Activated CD8-positive, alpha-beta T cell treated with anti-CD3 and anti-CD28 coated beads, Interleukin-2, amount 10 ng/mL, durations not matched to agents 7 days and 5 days (primary cell): ENCODE measurements around the gene MIEF1. TPM values are rescaled to one million over a fixed set of nuclear protein-coding genes. Genes with fewer than 3 reads are reported as not detected.

ENCODE experiments used
- ATAC-seq: fragments of 150-1000 bp; cut with Tn5 transposase; one replicate; pipeline ENCODE4 v1.10.0; 2021; ENCODE audit warnings: moderate library complexity
- CTCF ChIA-PET: fragments of 350-600 bp; sonication (Branson Sonifier 250); formaldehyde crosslinking; loops from one replicate; lab custom pipeline; 2021; ENCODE audit warnings: antibody characterized with exemption; lab: Charles Lee
- POLR2A ChIA-PET: fragments of 350-600 bp; sonication (Branson Sonifier 250); formaldehyde crosslinking; loops from one replicate; lab custom pipeline; 2021; ENCODE audit warnings: antibody characterized with exemption; lab: Charles Lee
- DNase-seq: peaks from one replicate; pipeline ENCODE4 v3.0.0-alpha.2; 2020
- H3K27ac Mint-ChIP-seq: one replicate; pipeline ENCODE4 v1.8.0; 2021; ENCODE audit warnings: mild to moderate bottlenecking, mixed read lengths
- H3K27me3 Mint-ChIP-seq: one replicate; pipeline ENCODE4 v1.8.0; 2021; ENCODE audit warnings: low read depth, mixed read lengths
- H3K36me3 Mint-ChIP-seq: one replicate; pipeline ENCODE4 v1.8.0; 2021; ENCODE audit warnings: low read depth, mixed read lengths
- H3K4me1 Mint-ChIP-seq: one replicate; pipeline ENCODE4 v1.8.0; 2021; ENCODE audit warnings: low read depth, mixed read lengths
- H3K4me3 Mint-ChIP-seq: one replicate; pipeline ENCODE4 v1.8.0; 2021; ENCODE audit warnings: mild to moderate bottlenecking, mixed read lengths
- H3K9me3 Mint-ChIP-seq: one replicate; pipeline ENCODE4 v1.8.0; 2022; ENCODE audit warnings: mixed read lengths; ENCODE audit not compliant: insufficient read depth
- total RNA-seq, 2 experiments: library from RNA; stranded (reverse); gene quantifications; one replicate each; pipeline ENCODE4 v1.2.3, GENCODE V29; 2021

The MIEF1 gene
- total RNA-seq, 2 experiments from 2014 or later: 37.9 to 38.2 TPM

DNA sequence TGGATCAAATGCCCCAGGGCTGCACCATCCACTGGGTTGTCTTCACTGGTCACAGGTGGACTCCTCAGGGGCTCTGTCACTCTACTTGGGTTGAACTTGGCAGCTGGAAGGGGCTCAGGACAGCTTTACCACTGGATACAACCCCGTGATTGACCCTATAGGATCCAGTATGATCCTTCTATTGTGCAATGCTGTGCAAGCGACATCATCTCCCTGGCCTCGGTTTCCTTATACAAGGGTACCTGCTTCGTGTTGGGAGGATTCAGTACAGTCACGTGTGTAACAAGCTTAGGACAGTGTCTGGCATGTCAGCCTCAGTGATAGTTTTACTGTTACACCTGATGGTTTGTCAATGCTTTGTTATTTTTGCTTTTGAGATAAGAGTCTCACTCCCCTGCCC is 20.5 kb upstream of the MIEF1 start:
- H3K36me3 Mint-ChIP-seq: no peaks in the 10 kb centered on the region
- no peaks in the 10 kb centered on the region for H3K4me1 Mint-ChIP-seq
- DNase-seq (no peak), ATAC-seq (no peak)
- ChIA-PET CTCF (interaction anchor here (1.6 kb wide), 1 partner anchor 162 kb away, joined by 3 read pairs; the partner anchor contains the start of gene RPL3), POLR2A (no interaction called here)
- no peaks in the 10 kb centered on the region for H3K9me3 Mint-ChIP-seq
- H3K27ac Mint-ChIP-seq: no peak overlapping the region
- H3K4me3 Mint-ChIP-seq: no peak overlapping the region
- no peaks in the 10 kb centered on the region for H3K27me3 Mint-ChIP-seq

DNA sequence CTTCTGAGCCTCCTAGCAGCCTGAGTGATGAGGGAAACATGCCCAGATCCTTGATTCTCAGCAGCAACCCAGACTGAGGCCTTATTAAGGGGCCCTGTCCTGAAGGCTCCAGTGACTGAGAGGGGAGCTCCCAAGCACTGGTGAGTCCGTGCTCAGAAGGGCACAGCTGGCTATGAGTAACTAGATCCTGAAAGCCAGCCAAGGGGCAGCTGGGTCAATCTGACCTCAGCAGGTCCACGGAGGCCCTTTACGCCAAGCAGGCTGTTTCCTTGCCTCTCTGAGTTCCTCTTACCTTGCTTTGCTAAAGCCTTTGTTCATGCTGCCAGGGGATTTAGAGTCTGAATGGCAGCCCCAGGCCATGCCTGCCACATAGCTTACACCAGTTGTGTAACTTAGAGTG is 19.3 kb upstream of the MIEF1 start:
- no peaks in the 10 kb centered on the region for H3K4me1 Mint-ChIP-seq
- no peaks in the 10 kb centered on the region for H3K27me3 Mint-ChIP-seq
- ChIA-PET POLR2A (interaction anchor here (1.5 kb wide), 1 partner anchor 37 kb away, joined by 6 read pairs; the partner anchor contains the start of gene ATF4), CTCF (interaction anchor here (1.0 to 3.3 kb wide), 5 partner anchors 10 to 163 kb away, joined by 3 to 12 read pairs (median 3); partner anchors contain the start of gene RPL3)
- DNase-seq (no peak), ATAC-seq (no peak)
- H3K36me3 Mint-ChIP-seq: peaks cover 1% of the 10 kb centered on the region
- H3K9me3 Mint-ChIP-seq: no peaks in the 10 kb centered on the region
- H3K27ac Mint-ChIP-seq: no peak overlapping the region
- H3K4me3 Mint-ChIP-seq: no peak overlapping the region

DNA sequence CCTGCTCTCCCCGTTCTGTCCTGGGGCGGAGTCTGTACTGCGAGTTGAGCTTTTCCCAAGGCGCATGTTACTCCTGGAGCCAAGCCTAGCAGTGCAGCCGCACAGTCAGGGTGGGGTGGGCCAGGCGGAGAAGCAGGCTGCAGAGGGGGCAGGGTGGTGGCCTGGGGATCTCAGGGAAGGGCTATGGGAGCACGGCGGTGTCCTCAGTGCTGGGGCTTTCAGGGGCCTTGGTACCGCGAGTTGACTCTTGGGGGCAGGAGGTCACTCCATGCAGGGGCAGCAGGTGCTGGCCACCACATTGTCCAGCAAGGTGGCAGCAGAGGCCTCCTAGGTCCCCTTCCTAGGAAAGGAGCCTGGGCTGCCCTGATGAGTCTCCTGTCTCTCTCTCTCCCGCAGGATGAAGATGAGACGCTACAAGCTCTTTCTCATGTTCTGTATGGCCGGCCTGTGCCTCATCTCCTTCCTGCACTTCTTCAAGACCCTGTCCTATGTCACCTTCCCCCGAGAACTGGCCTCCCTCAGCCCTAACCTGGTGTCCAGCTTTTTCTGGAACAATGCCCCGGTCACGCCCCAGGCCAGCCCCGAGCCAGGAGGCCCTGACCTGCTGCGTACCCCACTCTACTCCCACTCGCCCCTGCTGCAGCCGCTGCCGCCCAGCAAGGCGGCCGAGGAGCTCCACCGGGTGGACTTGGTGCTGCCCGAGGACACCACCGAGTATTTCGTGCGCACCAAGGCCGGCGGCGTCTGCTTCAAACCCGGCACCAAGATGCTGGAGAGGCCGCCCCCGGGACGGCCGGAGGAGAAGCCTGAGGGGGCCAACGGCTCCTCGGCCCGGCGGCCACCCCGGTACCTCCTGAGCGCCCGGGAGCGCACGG is 14.9 kb upstream of the MIEF1 start:
- ChIA-PET CTCF (interaction anchor here (0.9 kb wide), 1 partner anchor 9 kb away, joined by 4 read pairs; no protein-coding TSS in a partner anchor), POLR2A (no interaction called here)
- H3K36me3 Mint-ChIP-seq: peaks cover 5% of the 10 kb centered on the region
- ATAC-seq (no peak), DNase-seq (no peak)
- H3K9me3 Mint-ChIP-seq: no peaks in the 10 kb centered on the region
- no peaks in the 10 kb centered on the region for H3K27me3 Mint-ChIP-seq
- peaks cover 24% of the 10 kb centered on the region for H3K4me1 Mint-ChIP-seq
- no peak overlapping the region for H3K27ac Mint-ChIP-seq
- H3K4me3 Mint-ChIP-seq: no peak overlapping the region

DNA sequence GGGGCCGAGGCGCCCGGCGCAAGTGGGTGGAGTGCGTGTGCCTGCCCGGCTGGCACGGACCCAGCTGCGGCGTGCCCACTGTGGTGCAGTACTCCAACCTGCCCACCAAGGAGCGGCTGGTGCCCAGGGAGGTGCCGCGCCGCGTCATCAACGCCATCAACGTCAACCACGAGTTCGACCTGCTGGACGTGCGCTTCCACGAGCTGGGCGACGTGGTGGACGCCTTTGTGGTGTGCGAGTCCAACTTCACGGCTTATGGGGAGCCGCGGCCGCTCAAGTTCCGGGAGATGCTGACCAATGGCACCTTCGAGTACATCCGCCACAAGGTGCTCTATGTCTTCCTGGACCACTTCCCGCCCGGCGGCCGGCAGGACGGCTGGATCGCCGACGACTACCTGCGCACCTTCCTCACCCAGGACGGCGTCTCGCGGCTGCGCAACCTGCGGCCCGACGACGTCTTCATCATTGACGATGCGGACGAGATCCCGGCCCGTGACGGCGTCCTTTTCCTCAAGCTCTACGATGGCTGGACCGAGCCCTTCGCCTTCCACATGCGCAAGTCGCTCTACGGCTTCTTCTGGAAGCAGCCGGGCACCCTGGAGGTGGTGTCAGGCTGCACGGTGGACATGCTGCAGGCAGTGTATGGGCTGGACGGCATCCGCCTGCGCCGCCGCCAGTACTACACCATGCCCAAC is 14.1 kb upstream of the MIEF1 start:
- DNase-seq: no peak
- H3K36me3 Mint-ChIP-seq: peaks cover 5% of the 10 kb centered on the region
- H3K4me1 Mint-ChIP-seq: peaks cover 24% of the 10 kb centered on the region
- CTCF ChIA-PET: interaction anchor here (0.9 kb wide), 1 partner anchor 8 kb away, joined by 4 read pairs; no protein-coding TSS in a partner anchor
- POLR2A ChIA-PET: no interaction called here
- H3K27me3 Mint-ChIP-seq: no peaks in the 10 kb centered on the region
- H3K4me3 Mint-ChIP-seq: no peak overlapping the region
- no peak for ATAC-seq
- H3K9me3 Mint-ChIP-seq: no peaks in the 10 kb centered on the region
- no peak overlapping the region for H3K27ac Mint-ChIP-seq

DNA sequence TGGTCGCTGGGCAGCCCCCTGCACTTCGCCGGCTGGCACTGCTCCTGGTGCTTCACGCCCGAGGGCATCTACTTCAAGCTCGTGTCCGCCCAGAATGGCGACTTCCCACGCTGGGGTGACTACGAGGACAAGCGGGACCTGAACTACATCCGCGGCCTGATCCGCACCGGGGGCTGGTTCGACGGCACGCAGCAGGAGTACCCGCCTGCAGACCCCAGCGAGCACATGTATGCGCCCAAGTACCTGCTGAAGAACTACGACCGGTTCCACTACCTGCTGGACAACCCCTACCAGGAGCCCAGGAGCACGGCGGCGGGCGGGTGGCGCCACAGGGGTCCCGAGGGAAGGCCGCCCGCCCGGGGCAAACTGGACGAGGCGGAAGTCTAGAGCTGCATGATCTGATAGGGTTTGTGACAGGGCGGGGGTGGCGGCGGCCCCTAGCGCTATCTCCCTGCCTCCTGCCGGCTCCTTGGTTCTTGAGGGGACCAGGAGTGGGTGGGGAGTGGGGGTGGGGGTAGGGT is 13.5 kb upstream of the MIEF1 start:
- peaks cover 28% of the 10 kb centered on the region for H3K4me1 Mint-ChIP-seq
- ChIA-PET CTCF (interaction anchor here (10.2 kb wide), 1 partner anchor 39 kb away, joined by 264 read pairs; no protein-coding TSS in a partner anchor), POLR2A (no interaction called here)
- H3K36me3 Mint-ChIP-seq: peaks cover 5% of the 10 kb centered on the region
- no peak overlapping the region for H3K4me3 Mint-ChIP-seq
- ATAC-seq: no peak
- H3K9me3 Mint-ChIP-seq: no peaks in the 10 kb centered on the region
- no peaks in the 10 kb centered on the region for H3K27me3 Mint-ChIP-seq
- H3K27ac Mint-ChIP-seq: no peak overlapping the region
- no peak for DNase-seq

DNA sequence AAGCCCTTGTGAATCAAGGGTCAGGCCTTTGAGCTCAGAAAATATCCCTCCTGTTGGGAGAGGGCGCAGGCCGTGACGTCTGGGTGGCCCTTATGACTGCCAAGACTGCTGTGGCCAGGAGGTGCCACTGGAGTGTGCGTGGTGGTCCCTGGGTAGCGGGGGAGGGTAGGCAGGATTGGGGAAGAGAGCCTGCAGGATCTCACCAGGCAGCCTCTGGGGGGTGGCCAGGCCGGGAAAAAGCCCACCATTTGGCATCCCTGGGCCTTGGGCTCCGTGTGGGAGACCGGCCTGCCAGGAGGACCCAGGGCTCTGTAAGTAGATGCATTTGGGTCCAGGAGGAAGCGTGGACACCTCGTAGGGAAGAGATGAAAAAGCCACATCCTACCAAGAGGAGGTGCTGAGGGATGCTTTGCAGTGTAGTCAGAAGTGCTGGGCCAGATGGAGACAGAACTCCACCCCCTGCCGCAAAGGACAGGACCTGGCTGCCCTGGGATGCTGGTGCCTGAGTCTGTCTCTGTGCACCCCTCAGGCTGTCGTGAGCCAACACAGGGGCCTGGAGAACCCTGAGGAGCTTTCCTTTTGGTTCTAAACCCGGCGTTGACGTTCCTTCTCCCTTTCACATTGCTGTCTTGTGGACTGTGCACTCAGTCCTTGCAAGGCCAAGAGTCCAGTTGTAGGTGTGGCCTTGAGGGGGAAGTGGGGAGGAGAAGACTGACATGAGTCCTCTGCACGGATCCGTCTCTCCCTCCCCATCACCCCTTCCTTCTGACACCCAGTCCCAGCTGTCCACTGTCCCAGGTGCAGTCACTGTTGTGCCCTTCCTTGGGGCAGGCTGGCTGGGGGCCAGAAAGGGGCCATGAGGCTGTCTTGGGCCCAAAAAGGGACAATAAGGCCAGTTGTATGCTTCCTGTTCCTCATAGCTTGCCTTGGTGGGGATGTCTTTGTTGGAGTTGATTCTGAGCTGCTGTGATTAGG is 12.7 kb upstream of the MIEF1 start:
- peak overlapping the region; percentile 33 for H3K27ac Mint-ChIP-seq

DNA sequence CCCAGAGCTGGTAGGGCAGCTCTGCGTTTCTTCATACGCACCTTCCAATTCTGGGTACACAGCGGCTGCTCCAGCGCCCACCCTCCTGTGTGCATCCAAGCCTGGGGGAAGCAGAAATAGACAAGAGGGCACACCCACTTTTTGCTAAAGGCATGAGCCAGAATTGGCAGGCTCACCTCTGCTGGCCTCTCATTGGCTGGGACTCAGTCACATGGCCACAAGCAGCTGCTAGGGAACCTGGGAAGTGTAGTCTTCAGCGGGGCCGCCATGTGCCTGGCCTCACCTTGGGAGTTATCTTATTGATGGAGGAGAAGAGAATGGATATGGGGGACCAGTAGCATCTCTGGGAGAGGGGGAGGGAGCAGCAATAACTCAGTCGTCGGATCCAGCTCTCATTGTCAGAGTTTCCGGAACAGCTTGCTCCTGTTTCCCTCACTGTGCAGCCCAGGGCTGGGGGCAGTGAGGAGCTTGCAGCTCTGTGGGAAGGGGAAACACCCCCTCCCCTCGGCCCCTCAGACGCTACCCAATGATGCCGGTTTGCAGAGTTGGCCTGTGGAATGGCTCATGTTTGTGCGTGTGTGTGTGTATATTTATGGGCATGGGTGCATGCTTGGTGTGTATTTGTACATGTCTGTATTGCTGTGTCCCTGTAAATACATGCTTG is 11.8 kb upstream of the MIEF1 start:
- CTCF ChIA-PET: interaction anchor here (0.7 to 10.2 kb wide), 11 partner anchors 9 to 534 kb away, joined by 3 to 264 read pairs (median 4); partner anchors contain the start of genes MIEF1 and TAB1
- H3K4me3 Mint-ChIP-seq: peak overlapping the region; percentile 37
- no peaks in the 10 kb centered on the region for H3K9me3 Mint-ChIP-seq
- POLR2A ChIA-PET: interaction anchor here (1.0 to 1.7 kb wide), 6 partner anchors 12 to 172 kb away, joined by 3 to 13 read pairs (median 5); partner anchors contain the start of genes ATF4 and MIEF1
- H3K4me1 Mint-ChIP-seq: peaks cover 39% of the 10 kb centered on the region
- peaks cover 5% of the 10 kb centered on the region for H3K36me3 Mint-ChIP-seq
- DNase-seq (peak; percentile 89), ATAC-seq (peak; percentile 99)
- peak overlapping the region; percentile 33 for H3K27ac Mint-ChIP-seq
- no peaks in the 10 kb centered on the region for H3K27me3 Mint-ChIP-seq

More for the DNA sequence above, 12.7 kb upstream of the MIEF1 start:
- CTCF ChIA-PET: interaction anchor here (0.7 to 10.2 kb wide), 10 partner anchors 9 to 535 kb away, joined by 3 to 264 read pairs (median 6); partner anchors contain the start of genes MIEF1 and TAB1
- POLR2A ChIA-PET: interaction anchor here (1.0 to 1.7 kb wide), 5 partner anchors 13 to 171 kb away, joined by 3 to 13 read pairs (median 6); partner anchors contain the start of genes ATF4 and MIEF1
- Mint-ChIP-seq H3K36me3 (peaks cover 5% of the 10 kb centered on the region), H3K27me3 (no peaks in the 10 kb centered on the region), H3K4me3 (peak overlapping the region; percentile 37), H3K4me1 (peaks cover 31% of the 10 kb centered on the region), H3K9me3 (no peaks in the 10 kb centered on the region)
- DNase-seq: no peak
- no peak for ATAC-seq

DNA sequence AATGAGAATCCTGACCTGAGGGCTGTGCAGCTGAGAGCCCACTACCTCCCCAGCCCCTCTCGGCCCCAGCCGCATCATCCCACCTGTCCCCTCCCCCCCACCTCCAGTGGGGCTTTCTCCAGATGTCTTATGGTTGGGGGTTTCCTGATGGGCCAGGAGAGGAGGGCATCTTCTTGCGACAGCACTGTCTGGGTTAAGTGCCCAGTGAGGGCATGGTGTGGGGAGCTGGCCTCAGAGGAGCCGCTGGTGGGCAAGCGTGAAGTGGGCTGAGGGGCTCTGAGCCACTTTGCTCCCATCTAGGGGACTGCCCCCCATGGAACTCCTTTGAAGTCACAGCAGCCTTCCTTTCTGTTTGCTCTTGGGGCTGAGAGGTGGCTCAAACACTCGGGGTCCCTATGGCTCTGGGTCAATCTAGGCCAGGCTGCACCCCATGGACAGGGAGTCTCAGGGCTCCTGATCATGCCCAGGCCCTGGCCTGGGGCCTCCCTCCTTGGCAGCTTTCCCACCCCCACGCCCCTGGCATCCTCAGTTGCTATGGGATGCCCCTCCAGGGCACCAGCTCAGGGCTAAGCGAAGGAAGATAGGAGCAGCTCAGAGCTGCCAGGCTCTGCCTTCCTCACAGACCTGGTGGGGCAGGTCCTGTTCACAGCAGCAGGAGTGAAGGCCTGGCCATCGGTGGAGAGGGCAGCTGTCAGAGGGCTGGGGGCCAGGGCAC is 11.0 kb upstream of the MIEF1 start:
- no peak for ATAC-seq
- DNase-seq: no peak
- Mint-ChIP-seq H3K27ac (no peak overlapping the region), H3K4me3 (no peak overlapping the region), H3K27me3 (no peaks in the 10 kb centered on the region), H3K4me1 (peaks cover 43% of the 10 kb centered on the region), H3K36me3 (peaks cover 5% of the 10 kb centered on the region), H3K9me3 (no peaks in the 10 kb centered on the region)
- POLR2A ChIA-PET: interaction anchor here (1.0 to 1.7 kb wide), 6 partner anchors 11 to 173 kb away, joined by 3 to 13 read pairs (median 5); partner anchors contain the start of genes ATF4 and MIEF1
- CTCF ChIA-PET: interaction anchor here (1.0 to 10.2 kb wide), 6 partner anchors 25 to 534 kb away, joined by 3 to 264 read pairs (median 8); partner anchors contain the start of gene TAB1

DNA sequence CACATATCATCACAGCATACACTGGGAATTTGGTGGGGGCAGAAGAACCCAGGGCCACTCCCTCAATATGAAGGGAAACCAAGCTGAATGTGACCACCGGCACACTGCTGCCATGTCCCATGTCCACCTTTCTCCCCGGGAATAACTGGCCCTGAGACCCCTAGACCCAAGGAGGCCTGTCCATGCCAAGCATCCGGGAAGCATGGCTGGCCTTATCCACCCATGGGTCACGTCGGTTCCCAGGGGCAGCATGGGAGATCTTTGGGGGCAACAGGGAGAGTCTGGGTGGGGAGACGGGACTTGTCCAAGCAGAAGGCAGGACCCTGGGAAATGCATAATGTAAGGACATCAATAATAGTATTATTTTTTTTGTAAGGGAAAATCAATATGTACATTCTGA is 10.4 kb upstream of the MIEF1 start:
- CTCF ChIA-PET: interaction anchor here (2.2 to 10.2 kb wide), 4 partner anchors 25 to 92 kb away, joined by 8 to 264 read pairs (median 37); partner anchors contain the start of gene TAB1
- POLR2A ChIA-PET: interaction anchor here (0.6 to 1.1 kb wide), 2 partner anchors 31 to 37 kb away, joined by 3 read pairs; no protein-coding TSS in a partner anchor
- H3K27ac Mint-ChIP-seq: no peak overlapping the region
- H3K36me3 Mint-ChIP-seq: peaks cover 5% of the 10 kb centered on the region
- DNase-seq (no peak), ATAC-seq (no peak)
- H3K4me1 Mint-ChIP-seq: peaks cover 43% of the 10 kb centered on the region
- no peak overlapping the region for H3K4me3 Mint-ChIP-seq
- no peaks in the 10 kb centered on the region for H3K9me3 Mint-ChIP-seq
- H3K27me3 Mint-ChIP-seq: no peaks in the 10 kb centered on the region
